ENCODE measurements around the gene CHST15.
A peak's percentile ranks its signal among the peaks of the same experiment; 100 is the strongest.

The CHST15 gene

GRCh38 chr10:123995461-123996131 is 97.8 kb downstream of the CHST15 start:
- DNase-seq, result peak; percentile 11 to 38

DNA sequence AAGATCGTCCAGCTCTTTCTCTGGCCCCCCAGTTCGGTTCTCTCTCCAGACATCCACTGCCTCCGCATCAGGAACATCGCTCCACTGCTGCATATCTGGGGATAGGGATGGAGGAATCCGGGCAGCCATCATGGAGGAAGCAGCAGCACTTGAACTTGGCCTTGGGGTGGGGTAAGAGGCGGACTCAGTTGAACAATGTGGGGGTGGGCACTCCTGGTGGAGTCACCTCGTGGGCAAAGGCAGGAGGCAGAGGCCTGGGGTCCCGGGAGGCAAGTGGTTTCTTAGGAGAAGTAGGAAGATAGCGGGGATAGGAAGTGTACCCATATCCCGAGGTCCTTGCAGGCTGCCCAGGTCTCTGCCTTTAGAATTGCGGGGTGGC is 98.3 kb downstream of the CHST15 start:
- no peak for DNase-seq

- DNase-seq, result peak; percentile 76 to 82
Observed at GRCh38 chr10:123994417-123995081, 98.8 kb downstream of the CHST15 start.

DNA sequence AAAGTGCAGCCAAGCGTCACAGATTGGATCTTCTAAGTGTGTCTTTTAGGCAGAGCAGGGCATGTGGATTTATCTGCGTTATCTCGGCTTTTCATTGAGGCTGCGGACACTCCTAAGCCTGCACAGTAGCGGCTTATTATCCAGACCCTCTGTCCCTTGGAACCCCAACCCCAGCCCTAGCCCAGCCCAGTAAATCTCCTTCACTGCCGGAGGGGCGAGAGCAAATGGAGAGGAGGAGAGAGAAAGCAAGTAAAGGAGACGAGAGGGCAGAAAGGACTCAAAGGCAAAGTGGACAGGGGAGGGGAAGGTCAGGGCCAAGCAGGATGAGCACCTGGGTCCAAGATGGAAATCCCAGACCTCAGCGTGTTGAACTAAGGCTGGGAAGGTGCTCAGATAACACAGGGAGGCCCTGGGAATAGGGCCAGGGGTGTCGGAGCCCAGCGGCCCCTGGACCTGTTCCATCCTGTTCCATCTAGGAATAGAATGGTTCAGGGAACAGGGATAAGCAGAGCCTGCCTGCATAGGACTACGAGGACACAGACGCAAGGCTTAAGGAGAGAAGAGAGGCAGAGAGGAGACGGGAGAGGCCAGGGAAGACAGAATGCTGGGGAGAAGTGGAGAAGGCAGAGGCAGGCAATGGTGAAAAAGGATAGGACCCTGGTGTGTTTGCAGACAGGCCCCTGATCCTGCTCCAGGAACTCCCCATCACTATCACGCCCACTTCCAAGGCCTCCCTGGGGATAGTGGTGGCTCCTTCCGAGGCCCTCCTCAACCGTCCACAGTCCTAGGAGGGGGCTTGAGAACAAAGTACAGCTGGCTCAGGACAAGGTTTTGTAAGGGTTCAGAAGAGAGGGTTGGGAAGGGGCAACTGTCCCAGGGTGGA is 99.6 kb downstream of the CHST15 start:
- DNase-seq, result no peak

- DNase-seq, result no peak
Observed at GRCh38 chr10:123991611-123992570, 101.5 kb downstream of the CHST15 start.

GRCh38 chr10:123990889-123991288 is 102.5 kb downstream of the CHST15 start:
- no peak for DNase-seq

DNA sequence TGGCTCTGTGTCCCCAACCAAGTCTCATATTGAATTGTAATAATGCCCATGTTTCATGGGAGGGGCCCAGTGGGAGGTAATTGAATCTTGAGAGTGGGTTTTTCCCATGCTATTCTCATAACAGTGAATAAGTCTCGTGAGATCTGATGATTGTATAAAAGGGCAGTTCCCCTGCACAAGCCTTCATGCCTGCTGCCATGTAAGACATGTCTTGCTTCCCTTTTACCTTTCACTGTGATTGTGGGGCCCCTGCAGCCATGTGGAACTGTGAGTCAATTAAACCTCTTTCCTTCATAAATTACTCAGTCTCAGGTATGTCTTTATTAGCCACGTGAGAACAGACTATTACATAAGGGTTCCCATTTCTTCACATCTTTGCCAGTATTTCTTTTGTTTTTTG is 104.7 kb downstream of the CHST15 start:
- DNase-seq, result no peak

GRCh38 chr10:123986736-123987135 is 106.7 kb downstream of the CHST15 start:
- DNase-seq, result no peak

GRCh38 chr10:123974406-123974805 is 119.0 kb downstream of the CHST15 start:
- DNase-seq, result no peak

- no peak for DNase-seq
Observed at GRCh38 chr10:123972481-123973401, 120.7 kb downstream of the CHST15 start.

DNA sequence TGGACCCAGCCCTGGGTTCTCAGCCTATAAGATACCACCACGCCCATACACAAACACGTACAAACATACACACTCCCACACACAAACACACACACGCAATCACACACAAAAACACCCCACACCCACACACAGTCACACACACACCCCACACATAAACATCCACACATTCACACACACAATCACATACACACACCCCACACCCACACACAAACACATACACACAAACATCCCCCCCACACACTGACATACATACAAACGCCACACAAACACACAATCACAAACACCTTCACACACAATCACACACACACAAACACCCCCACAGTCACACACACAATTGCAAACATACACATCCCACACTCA is 122.5 kb downstream of the CHST15 start:
- DNase-seq, result no peak

DNA sequence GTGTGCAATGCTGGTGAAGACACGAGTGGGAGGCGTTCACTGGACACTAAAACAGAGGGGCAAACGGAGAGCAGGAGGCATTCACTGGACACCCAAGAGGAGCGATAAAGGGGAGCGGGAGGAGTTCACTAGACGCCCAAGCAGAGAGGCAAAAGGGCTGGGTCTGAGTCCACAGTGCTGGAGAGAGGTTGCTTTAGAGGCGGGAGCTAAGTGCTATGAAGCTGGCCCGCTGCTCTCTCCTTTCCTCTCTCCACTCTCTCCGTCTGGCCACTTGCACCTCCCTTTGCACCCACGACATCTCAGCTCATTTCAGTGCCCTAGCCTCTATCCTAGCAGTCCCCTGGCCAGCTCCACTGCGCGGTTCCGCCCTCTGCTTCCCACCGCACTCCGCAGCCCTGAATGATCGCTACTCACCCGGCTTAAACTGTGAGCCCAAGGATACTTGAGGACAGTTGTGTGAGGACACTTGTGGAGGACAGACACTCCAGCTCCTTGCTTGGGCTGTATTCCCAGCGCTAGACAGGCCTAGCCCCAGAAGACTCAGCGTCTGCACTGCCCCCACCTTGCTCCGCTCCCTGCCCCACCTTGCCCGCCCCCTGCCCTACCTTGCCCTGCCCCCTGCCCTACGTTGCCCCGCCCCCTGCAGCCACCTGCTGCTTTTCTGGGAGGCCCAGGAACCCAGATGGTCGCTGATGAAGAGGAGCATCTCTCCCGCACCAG is 123.0 kb downstream of the CHST15 start:
- DNase-seq, result no peak

DNA sequence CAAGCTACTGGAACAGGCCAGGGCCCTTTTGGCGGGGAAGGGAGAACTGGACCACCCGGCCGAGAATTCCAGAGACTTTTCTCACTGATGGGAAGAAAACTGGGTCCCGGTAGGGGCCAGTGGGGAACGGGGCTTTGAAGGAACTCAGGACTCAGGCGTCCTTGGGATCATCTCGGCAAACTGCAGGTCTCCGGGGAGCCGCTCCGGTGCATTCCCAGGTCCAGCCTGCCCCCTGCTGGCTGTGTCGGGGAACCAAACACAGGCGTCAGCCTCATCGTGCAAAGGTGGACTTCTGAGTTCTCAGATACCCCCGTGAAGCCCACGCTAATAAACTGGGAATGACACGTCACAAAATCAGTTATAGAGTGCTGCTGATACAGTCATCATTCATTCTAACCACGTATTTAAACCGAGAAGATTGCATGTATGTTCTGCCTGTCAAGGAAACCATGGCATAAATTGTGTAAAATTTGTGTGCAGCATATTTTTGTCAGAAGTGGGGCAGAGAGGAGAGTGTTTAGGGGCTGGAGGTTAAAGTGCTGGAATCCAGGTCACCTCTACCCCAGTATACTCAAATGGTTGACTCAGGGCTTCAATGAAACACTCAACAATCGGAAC is 125.7 kb downstream of the CHST15 start:
- peak; percentile 66 to 72 for DNase-seq

GRCh38 chr10:123966896-123967231 is 126.5 kb downstream of the CHST15 start:
- DNase-seq, result no peak

- no peak for DNase-seq
Observed at GRCh38 chr10:123965973-123966895, 127.2 kb downstream of the CHST15 start.

GRCh38 chr10:123964953-123965352 is 128.4 kb downstream of the CHST15 start:
- DNase-seq, result no peak

DNA sequence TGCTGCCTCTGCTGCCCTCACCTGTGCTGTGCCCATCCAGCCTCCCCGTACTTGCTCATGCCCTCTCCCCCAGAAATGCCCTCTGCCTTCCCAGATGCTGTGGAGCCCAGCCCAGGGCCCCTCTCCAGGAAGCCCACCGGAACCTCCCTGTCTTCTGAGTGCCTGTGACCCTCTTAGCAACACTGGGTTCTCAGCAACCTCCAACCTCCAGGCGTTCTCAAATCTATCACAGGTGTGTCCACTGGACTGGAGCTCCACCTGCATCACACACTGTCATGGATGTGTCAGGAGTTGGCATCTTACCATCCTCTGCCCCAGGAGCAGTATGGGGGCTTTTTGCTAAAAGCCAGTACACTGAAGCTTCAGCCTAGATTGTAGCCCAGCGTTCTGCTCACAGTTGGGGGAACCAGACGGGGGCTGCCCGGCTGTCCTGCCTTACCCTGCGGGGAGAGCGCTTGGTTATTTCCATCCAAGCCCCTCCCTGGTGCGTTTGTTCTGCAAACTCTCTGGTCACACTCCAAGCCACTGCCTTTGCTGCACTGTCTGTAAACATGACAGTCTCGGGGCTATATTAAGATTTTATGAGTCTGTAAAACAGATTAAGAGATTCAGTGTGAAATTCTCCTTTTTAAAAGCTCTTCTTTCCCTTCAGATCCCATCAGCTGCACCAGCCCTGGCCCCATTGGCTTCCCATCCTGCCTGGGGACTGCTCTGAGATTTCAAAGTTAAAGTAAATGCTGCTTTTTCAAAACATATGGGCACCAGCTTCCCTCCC is 130.5 kb downstream of the CHST15 start:
- DNase-seq, result no peak

DNA sequence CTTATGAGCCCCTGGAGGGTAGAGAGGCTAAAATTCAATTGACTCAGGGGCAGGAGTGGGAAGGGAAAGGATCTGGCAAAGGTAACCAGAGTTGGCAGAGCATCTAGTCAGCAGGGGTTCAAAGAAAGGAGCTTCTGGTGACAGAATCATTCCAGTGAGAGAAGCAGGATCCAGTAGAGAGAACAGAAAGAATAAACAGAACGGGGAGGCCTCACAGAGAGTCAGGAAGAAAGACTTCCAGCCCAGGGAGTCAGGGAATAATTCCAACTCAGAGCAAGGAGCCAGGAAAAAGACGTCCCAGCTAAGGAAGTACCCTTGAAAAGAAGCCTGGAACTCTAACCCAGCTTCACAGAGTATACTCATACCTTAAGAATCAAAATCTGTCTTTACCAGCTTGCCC is 135.2 kb downstream of the CHST15 start:
- DNase-seq, result no peak

Data from Kasumi-1 (cell line).